NCI-H1092 treated with DMSO at 0.1 percent for 48 hours (cell line): ENCODE measurements around the gene HYAL3.
A peak's percentile ranks its signal among the peaks of the same experiment; 100 is the strongest.
"Not testable (repeated sequence)": the region's sequence is repeated elsewhere in the genome, so short reads cannot be mapped to it uniquely, and the experiment has no call there.

ENCODE experiments used
- DNase-seq: peaks from one replicate; lab custom pipeline; 2025; lab: John Stamatoyannopoulos, UW

The HYAL3 gene

GRCh38 chr3:50290161-50290641 is 9.0 kb downstream of the HYAL3 start:
- no peak for DNase-seq

- DNase-seq = no peak
Measured at GRCh38 chr3:50289130-50289529, 10.1 kb downstream of the HYAL3 start.

- no peak for DNase-seq
Measured at GRCh38 chr3:50288387-50289007, 10.7 kb downstream of the HYAL3 start.

- no peak for DNase-seq
Measured at GRCh38 chr3:50287262-50287661, 11.9 kb downstream of the HYAL3 start.

- DNase-seq = no peak
Measured at GRCh38 chr3:50286322-50287227, 12.6 kb downstream of the HYAL3 start.

- DNase-seq = not testable (repeated sequence)
Measured at GRCh38 chr3:50284121-50284520, 15.1 kb downstream of the HYAL3 start.

GRCh38 chr3:50279255-50280016 is 19.8 kb downstream of the HYAL3 start:
- DNase-seq = no peak

GRCh38 chr3:50278880-50279224 is 20.4 kb downstream of the HYAL3 start, which contains the start of gene LSMEM2:
Gene LSMEM2 (plus strand): TSS chr3:50279087. CDS start chr3:50279114, 27 bp downstream.
- no peak for DNase-seq

GRCh38 chr3:50278123-50278879 is 20.9 kb downstream of the HYAL3 start:
- no peak for DNase-seq

GRCh38 chr3:50276762-50277101 is 22.5 kb downstream of the HYAL3 start:
- no peak for DNase-seq

GRCh38 chr3:50275996-50276761 is 23.0 kb downstream of the HYAL3 start:
- no peak for DNase-seq

GRCh38 chr3:50275141-50275995 is 23.8 kb downstream of the HYAL3 start:
- DNase-seq = no peak

- DNase-seq = peak; percentile 5
Measured at GRCh38 chr3:50274371-50275104, 24.7 kb downstream of the HYAL3 start.

GRCh38 chr3:50273689-50274065 is 25.5 kb downstream of the HYAL3 start:
- no peak for DNase-seq

GRCh38 chr3:50272911-50273688 is 26.1 kb downstream of the HYAL3 start:
- DNase-seq = peak; percentile 46

GRCh38 chr3:50272538-50272910 is 26.7 kb downstream of the HYAL3 start:
- DNase-seq = not testable (repeated sequence)

GRCh38 chr3:50271314-50271936 is 27.8 kb downstream of the HYAL3 start:
- DNase-seq = no peak
